KOPT-K1 (cell line): Measurements from ENCODE around the gene JSRP1.

ENCODE experiments used
- H3K27ac ChIP-seq: fragments of 200-600 bp; sonication (generic); 2 replicates; pipeline ENCODE4 v1.5.1; 2016; ENCODE audit warnings: antibody characterized with exemption, mild to moderate bottlenecking, low read depth, low read length; ENCODE audit not compliant: poor library complexity, severe bottlenecking
- H3K36me3 ChIP-seq: fragments of 200-600 bp; sonication (generic); 2 replicates; pipeline ENCODE4 v1.5.1; 2017; ENCODE audit warnings: antibody characterized with exemption, mild to moderate bottlenecking, low read length, moderate library complexity; ENCODE audit not compliant: insufficient read depth
- H3K9me3 ChIP-seq: fragments of 200-600 bp; sonication (generic); 2 replicates; pipeline ENCODE4 v1.5.1; 2017; ENCODE audit warnings: antibody characterized with exemption, low read length, mild to moderate bottlenecking; ENCODE audit not compliant: insufficient read depth, poor library complexity, severe bottlenecking

JSRP1 gene

GRCh38 chr19:2274931-2275535 lies 18.8 kb upstream of the JSRP1 start:
- no peak overlapping the region for H3K27ac ChIP-seq
- H3K9me3 ChIP-seq: no peaks in the 10 kb centered on the region
- H3K36me3 ChIP-seq: peaks cover 52% of the 10 kb centered on the region

- H3K36me3 ChIP-seq: peaks cover 52% of the 10 kb centered on the region
- no peaks in the 10 kb centered on the region for H3K9me3 ChIP-seq
- peak overlapping the region; percentile 87 for H3K27ac ChIP-seq
Observed at GRCh38 chr19:2274185-2274711, 18.0 kb upstream of the JSRP1 start.

DNA sequence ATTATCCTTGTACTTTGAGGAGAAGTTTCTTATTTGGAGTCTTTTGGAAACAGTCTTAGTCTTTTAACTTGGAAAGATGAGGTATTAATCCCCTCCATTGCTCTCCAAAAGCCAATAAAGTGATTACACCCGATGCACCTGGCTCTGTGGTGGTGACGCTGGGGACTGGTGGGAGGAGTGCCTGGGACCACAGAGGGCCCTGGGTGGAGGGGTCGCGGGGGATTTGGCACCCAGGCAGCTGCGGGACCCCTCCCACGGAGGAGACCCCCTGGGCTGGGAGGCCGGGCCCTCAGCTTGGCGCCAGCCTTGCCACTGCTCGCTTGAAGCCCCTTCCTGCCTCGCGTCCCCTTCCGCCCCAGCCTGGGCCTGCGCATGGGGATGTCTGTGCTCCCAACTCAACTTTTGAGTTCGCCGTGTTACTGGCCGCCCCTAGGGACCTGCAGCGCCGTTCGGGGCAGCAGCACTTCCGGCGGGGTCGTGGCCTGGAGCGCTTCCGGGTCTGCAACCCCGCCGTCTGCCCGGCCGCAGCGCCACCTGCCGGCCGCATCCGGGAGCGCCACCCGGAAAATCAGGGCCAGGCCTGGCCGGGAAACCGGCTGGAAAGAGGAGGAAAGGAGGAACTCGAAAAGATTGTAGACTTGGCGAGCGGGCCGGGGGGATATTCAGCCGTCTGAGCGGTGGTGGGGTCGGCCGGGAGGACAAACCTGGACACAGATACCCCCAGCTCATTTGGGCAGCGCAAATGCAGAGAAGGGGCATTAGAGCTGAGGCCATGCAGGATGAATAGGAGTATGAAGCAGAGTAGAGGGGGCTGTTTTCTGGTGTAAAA lies 17.4 kb upstream of the JSRP1 start:
- peaks cover 52% of the 10 kb centered on the region for H3K36me3 ChIP-seq
- peak overlapping the region; percentile 87 for H3K27ac ChIP-seq
- H3K9me3 ChIP-seq: no peaks in the 10 kb centered on the region

DNA sequence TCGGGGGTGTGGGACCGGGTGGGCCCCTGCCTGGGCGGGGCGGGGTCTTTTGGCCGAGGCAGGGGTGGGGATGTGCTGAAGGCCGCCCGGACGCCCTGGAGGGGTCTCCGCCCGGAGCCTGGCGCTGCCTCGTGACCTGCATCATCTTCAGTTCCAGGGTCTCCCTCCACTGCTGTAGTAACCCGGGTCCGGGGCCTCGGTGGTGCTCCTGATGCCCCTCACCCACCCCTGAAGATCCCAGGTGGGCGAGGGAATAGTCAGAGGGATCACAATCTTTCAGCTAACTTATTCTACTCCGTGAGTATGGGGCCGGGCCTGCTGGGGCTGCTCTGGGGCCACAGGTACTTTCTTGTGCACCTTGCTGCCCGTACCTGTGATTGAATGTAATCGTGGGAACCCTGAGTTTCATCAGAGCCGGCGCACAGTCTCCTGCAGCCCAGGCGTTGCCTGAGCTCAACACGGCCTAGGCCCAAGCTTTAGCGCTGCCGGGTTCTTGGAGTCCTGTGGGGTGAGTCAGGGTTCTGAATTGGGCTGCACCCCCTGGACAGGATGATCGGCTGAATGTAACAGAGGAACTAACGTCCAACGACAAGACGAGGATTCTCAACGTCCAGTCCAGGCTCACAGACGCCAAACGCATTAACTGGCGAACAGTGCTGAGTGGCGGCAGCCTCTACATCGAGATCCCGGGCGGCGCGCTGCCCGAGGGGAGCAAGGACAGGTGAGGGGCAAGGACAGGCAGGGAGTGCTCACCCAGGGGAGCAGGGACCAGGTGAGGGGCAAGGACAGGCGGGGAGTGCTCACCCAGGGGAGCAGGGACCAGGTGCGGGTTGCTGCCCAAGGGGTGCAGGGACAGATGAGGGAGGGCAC lies 15.3 kb upstream of the JSRP1 start:
- Histone ChIP-seq H3K36me3 (peaks cover 49% of the 10 kb centered on the region), H3K27ac (peak overlapping the region; percentile 87), H3K9me3 (no peaks in the 10 kb centered on the region)

- Histone ChIP-seq H3K36me3 (peaks cover 41% of the 10 kb centered on the region), H3K9me3 (no peaks in the 10 kb centered on the region), H3K27ac (peak overlapping the region; percentile 87)
Observed at GRCh38 chr19:2270423-2271233, 14.4 kb upstream of the JSRP1 start.

- no peaks in the 10 kb centered on the region for H3K9me3 ChIP-seq
- H3K27ac ChIP-seq: peak overlapping the region; percentile 87
- peaks cover 35% of the 10 kb centered on the region for H3K36me3 ChIP-seq
Observed at GRCh38 chr19:2270157-2270422, 13.9 kb upstream of the JSRP1 start.

DNA sequence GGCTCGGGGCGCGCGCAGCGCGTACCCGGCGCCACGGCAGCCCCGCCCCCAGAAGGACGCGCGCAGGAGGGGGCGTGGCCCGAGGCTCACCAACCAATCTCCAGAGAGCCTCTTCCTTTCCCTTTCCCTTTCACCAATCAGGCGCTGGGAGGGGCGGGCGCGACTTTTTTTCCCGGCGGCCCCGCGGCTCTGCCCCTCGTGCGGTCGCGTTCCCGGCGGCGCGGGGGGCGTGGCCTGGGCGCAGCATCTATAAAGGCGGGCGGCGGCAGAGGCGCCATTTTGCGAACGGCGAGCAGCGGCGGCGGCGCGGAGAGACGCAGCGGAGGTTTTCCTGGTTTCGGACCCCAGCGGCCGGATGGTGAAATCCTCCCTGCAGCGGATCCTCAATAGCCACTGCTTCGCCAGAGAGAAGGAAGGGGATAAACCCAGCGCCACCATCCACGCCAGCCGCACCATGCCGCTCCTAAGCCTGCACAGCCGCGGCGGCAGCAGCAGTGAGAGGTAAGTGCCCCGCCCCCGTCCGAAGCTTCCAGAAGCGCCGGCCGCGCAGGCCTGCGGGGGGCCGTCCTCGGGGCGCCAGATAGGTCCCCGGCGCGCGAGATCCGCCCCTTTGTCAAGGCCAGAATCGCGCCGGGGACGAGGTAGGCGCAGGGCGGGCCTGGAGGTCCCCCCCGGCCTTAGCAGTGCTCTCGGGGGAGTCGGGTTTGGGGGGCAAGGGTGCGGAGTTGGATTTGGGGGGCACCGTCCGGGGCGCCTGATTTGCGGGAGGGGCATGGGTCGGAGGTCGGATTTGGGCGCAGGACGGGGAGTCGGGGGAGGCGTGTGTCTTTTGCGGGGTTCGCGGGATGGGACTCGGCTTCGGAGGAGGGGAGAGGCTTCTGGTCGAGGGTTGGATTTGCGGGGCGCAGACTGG lies 13.3 kb upstream of the JSRP1 start:
- H3K9me3 ChIP-seq: no peaks in the 10 kb centered on the region
- H3K36me3 ChIP-seq: peaks cover 31% of the 10 kb centered on the region
- peak overlapping the region; percentile 87 for H3K27ac ChIP-seq

GRCh38 chr19:2268861-2269243 lies 12.6 kb upstream of the JSRP1 start:
- Histone ChIP-seq H3K27ac (peak overlapping the region; percentile 57), H3K9me3 (no peaks in the 10 kb centered on the region), H3K36me3 (peaks cover 25% of the 10 kb centered on the region)

- H3K27ac ChIP-seq: peak overlapping the region; percentile 57
- peaks cover 25% of the 10 kb centered on the region for H3K36me3 ChIP-seq
- no peaks in the 10 kb centered on the region for H3K9me3 ChIP-seq
Observed at GRCh38 chr19:2268480-2268830, 12.2 kb upstream of the JSRP1 start.

DNA sequence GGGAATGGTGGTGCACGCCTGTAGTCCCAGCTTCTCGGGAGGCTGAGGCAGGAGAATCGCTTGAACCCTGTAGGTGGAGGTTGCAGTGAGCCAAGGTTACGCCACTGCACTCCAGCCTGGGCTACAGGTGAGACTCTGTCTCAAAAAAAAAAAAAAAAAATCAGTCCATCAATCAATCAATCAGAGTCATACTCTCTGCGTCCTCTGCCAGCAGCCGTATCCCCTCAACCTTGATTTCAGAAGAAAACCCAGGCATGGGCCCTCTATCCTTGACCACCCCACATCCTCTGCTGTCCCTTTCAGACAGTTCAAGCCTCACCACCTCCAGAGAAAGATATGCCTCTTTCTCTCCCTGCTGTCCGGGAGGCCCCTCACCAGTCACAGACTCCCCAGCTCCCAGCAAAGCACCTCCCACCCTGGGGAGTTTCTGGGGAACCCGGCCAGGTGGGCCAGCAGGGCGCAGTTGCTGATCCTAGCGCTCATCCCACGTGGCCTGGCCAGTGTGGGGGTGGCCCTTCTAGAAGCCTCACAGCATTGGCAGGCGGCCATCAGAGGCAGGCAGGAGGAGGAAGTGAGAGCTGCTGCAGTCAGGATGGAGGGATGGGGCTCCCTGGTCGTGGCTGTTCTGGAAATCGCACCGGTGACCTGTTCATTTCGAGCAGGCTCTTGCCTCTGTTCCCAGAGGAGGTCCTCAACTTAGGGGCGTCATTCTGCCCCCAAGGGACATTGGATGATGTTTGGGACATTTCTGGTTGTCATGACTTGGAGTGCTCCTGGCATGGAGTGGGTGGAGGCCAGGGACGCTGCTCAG lies 10.2 kb upstream of the JSRP1 start:
- Histone ChIP-seq H3K36me3 (peaks cover 4% of the 10 kb centered on the region), H3K9me3 (no peaks in the 10 kb centered on the region), H3K27ac (no peak overlapping the region)

DNA sequence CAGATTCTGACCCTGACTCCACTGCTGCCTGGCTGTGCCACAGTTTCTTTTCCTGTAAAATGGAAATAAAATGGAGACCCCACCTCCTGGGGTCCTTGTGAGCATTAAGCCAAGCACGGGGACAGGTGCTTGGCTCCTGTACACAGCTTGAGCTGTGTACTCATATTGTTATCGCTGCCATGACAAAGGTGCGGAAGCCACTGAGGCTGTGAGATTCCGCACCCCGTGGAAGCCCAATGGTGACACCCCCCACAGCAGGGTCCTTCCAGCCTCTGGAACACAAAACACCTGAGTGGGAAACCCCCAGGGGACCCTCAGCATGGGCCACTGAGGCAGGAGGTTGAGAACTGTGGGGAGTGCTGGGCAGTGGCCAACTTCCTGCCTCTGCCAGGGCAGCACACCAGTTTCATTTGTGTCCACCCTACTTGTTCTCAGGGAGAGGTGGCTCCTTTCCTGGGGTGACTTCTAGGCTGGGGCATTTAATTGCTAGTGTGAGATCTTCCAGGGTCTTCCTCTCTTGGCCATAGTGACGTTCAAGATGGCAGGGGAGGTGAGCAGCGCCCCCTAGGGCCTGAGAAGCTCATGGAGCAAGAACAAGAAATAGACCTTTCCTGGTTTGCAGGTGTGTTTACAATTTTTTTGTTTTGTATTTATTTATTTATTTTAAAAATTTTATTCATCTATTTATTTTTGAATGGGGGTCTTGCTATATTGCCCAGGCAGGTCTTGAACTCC lies 5.4 kb upstream of the JSRP1 start:
- Histone ChIP-seq H3K27ac (no peak overlapping the region), H3K9me3 (no peaks in the 10 kb centered on the region), H3K36me3 (no peaks in the 10 kb centered on the region)

DNA sequence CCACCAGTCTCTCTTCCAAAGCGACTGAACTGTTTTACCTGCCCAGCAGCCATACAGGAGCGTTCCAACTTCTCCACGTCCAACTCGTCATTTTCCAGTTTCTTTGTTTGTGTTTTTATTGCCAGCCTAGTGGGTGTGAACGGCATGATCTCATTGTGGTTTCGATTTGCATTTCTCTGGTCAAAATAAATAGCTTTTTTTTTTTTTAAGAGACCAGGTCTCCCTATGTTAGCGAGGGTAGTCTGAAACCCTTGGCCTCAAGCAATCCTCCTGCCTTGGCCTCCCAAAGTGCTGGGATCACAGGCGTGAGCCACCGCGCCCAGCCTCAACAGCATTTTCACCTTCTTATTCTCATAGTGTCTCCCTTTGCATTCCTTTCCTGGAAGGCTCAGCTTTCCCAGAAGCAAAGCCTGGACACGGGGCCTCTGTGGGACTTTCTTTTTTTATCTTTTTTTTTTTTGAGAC lies 4.2 kb upstream of the JSRP1 start:
- Histone ChIP-seq H3K36me3 (no peaks in the 10 kb centered on the region), H3K27ac (no peak overlapping the region), H3K9me3 (no peaks in the 10 kb centered on the region)

GRCh38 chr19:2259336-2259735 lies 3.1 kb upstream of the JSRP1 start:
- H3K9me3 ChIP-seq: no peaks in the 10 kb centered on the region
- H3K36me3 ChIP-seq: no peaks in the 10 kb centered on the region
- no peak overlapping the region for H3K27ac ChIP-seq
